Vagina (tissue), 2 donors: ENCODE results near the gene GYG1. TPM values are rescaled to one million over a fixed set of nuclear protein-coding genes. Genes with fewer than 3 reads are reported as not detected.

Experiments
- DNase-seq, 2 donors: peaks; one replicate each; pipeline ENCODE4 v3.0.0-alpha.2; 2017; ENCODE audit errors: extremely low spot score in 2 of 2
- H3K27ac ChIP-seq: fragments of 200-600 bp; sonication (generic); one replicate; pipeline ENCODE4 v1.5.1; 2019
- H3K27me3 ChIP-seq: fragments of 200-600 bp; sonication (generic); one replicate; pipeline ENCODE4 v1.5.1; 2019
- H3K36me3 ChIP-seq, 2 donors: fragments of 200-600 bp; sonication (generic); one replicate each; pipeline ENCODE4 v1.5.1; 2017 to 2019
- H3K4me1 ChIP-seq: fragments of 200-600 bp; sonication (generic); one replicate; pipeline ENCODE4 v1.5.1; 2019
- H3K4me3 ChIP-seq, 2 donors: fragments of 200-600 bp; sonication (generic); 1 replicate in 1 of 2; 2 replicates in 1 of 2; pipeline ENCODE4 v1.5.1; 2016 to 2019
- H3K9me3 ChIP-seq: fragments of 200-600 bp; sonication (generic); one replicate; pipeline ENCODE4 v1.5.1; 2019
- POLR2A ChIP-seq, 2 donors: fragments of 450-650 bp; IDR thresholded peaks; one replicate each; pipeline ENCODE4 v1.6.1; 2017; ENCODE audit warnings: antibody characterized with exemption in 2 of 2, mild to moderate bottlenecking in 2 of 2, moderate library complexity in 2 of 2
- POLR2AphosphoS5 ChIP-seq, 2 donors: sonication (generic); formaldehyde crosslinking; IDR thresholded peaks; one replicate each; pipeline ENCODE4 v1.9.0; 2017; ENCODE audit warnings: antibody characterized with exemption in 2 of 2, mild to moderate bottlenecking in 2 of 2, low read depth in 1 of 2; ENCODE audit not compliant: insufficient read depth in 1 of 2
- intact Hi-C: fragments of 100-400 bp; cut with DNase I; formaldehyde crosslinking; loops from one replicate; pipeline ENCODE4 v1.15.1; 2023
- total RNA-seq: library from RNA; depleted of rRNA; stranded (reverse); fragments of >200 nt; gene quantifications from one replicate; pipeline ENCODE4 v1.2.3, GENCODE V29; 2016
- TF ChIP-seq, protein P1 (sequence below), 3 experiments: fragments of 450-650 bp in 2 of 3; fragments of 200-600 bp in 1 of 3; sonication (generic) in 1 of 3; IDR thresholded peaks; one replicate each; pipeline ENCODE4 v1.5.1; 2017 to 2019; ENCODE audit warnings: antibody characterized with exemption in 3 of 3, mild to moderate bottlenecking in 2 of 3, moderate library complexity in 2 of 3

Gene GYG1
- total RNA-seq, 1 donor from 2014 or later, result 45.9 TPM

DNA sequence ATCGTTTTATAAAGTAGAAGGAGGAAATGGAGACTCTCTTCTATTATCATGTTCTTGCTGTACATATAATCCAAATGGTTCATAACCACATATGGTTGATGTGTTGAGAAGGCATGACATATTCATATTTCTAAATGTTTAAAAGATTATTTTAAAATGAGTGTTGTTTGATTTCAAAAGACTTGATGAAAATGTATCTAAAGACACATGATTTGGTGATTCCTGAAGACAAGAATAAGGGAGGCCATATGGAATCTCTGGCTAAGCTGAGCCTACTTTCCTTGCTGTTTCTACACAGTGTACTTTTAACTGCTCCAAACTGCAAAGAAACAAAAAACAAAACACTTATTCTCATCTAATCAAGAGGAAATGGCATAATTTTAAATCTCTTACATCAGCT is 23.0 kb upstream of the GYG1 start:
- DNase-seq, result no peak
- H3K27ac ChIP-seq, result no peak overlapping the region
- TF ChIP-seq, protein P1, sequence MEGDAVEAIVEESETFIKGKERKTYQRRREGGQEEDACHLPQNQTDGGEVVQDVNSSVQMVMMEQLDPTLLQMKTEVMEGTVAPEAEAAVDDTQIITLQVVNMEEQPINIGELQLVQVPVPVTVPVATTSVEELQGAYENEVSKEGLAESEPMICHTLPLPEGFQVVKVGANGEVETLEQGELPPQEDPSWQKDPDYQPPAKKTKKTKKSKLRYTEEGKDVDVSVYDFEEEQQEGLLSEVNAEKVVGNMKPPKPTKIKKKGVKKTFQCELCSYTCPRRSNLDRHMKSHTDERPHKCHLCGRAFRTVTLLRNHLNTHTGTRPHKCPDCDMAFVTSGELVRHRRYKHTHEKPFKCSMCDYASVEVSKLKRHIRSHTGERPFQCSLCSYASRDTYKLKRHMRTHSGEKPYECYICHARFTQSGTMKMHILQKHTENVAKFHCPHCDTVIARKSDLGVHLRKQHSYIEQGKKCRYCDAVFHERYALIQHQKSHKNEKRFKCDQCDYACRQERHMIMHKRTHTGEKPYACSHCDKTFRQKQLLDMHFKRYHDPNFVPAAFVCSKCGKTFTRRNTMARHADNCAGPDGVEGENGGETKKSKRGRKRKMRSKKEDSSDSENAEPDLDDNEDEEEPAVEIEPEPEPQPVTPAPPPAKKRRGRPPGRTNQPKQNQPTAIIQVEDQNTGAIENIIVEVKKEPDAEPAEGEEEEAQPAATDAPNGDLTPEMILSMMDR (IDR thresholded peaks at IDR 0.05), result no peak
- no peak for TF ChIP-seq POLR2A (IDR thresholded peaks at IDR 0.05)
- no peak for TF ChIP-seq POLR2AphosphoS5 (IDR thresholded peaks at IDR 0.05; ENCODE audit: insufficient read depth in 1 of 2, low read depth in 1 of 2)
- intact Hi-C loops, result no loop called here
- H3K4me3 ChIP-seq, result no peak overlapping the region
- no peaks in the 10 kb centered on the region for H3K4me1 ChIP-seq
- H3K27me3 ChIP-seq, result no peaks in the 10 kb centered on the region
- no peaks in the 10 kb centered on the region for H3K9me3 ChIP-seq
- no peaks in the 10 kb centered on the region for H3K36me3 ChIP-seq

DNA sequence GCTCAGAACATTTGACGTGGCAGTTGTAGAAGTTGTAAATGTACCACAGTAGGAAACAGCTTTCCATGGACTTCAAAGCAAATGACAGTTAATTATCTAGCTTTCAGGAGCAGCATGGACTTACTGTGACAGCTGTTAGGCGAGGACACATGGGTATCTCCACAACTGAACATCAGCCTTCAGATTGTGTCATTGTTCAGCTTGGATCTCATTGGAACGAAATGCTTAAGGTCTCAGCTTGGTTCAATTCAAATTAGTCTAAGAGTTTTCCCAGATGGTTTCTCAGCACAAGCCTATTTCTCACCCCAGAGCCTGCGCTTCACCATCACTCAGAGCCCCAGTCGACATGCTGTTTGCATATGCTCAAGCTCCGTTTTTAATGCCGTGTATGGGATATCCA is 21.1 kb upstream of the GYG1 start:
- Histone ChIP-seq H3K36me3 (no peaks in the 10 kb centered on the region), H3K27me3 (no peaks in the 10 kb centered on the region), H3K4me3 (no peak overlapping the region), H3K4me1 (no peaks in the 10 kb centered on the region), H3K9me3 (no peaks in the 10 kb centered on the region), H3K27ac (no peak overlapping the region)
- TF ChIP-seq, protein P1 (IDR thresholded peaks at IDR 0.05), result no peak
- TF ChIP-seq POLR2AphosphoS5 (IDR thresholded peaks at IDR 0.05; ENCODE audit: insufficient read depth in 1 of 2, low read depth in 1 of 2) (no peak), POLR2A (IDR thresholded peaks at IDR 0.05) (no peak)
- intact Hi-C loops, result no loop called here
- DNase-seq, result no peak

DNA sequence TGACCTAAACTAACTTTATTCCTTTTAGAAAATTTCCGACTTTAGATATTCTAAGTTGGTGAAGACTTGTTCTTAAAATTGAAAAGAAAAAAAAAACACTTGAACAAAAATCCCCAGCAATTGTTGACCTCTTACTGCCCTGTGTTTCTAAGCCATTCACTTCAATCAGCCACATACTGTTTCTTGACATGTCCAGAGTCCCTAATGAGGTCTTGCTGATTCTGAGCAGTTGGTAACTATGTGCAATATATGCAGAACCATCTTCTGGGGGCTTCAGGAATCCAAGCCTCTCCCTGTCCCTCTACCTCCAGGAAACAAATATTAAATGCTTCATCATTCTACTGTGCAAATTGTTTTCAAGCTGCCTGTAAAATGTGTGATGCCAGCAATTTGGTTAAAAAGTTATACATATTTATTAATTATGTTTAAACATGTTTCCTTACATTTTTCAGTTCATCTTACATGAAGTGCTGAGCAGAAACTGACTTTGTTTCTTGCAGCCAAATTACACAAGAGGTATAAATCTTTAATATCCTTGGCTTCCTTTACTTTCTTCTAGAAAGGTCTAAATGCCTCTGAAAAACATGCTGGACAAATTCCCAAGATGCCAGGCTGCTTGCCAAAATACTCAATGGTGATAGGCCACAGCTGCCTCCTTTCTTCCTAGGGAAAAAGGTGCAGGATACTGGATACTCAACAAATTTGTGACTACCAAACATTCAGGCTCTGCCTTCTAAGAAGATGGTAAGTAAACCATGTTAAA is 19.8 kb upstream of the GYG1 start:
- Histone ChIP-seq H3K4me1 (no peaks in the 10 kb centered on the region), H3K27ac (no peak overlapping the region), H3K9me3 (no peaks in the 10 kb centered on the region), H3K36me3 (no peaks in the 10 kb centered on the region), H3K4me3 (no peak overlapping the region), H3K27me3 (no peaks in the 10 kb centered on the region)
- intact Hi-C loops, result no loop called here
- no peak for DNase-seq
- TF ChIP-seq, protein P1 (IDR thresholded peaks at IDR 0.05), result no peak
- TF ChIP-seq POLR2A (IDR thresholded peaks at IDR 0.05), result no peak
- no peak for TF ChIP-seq POLR2AphosphoS5 (IDR thresholded peaks at IDR 0.05; ENCODE audit: insufficient read depth in 1 of 2, low read depth in 1 of 2)

DNA sequence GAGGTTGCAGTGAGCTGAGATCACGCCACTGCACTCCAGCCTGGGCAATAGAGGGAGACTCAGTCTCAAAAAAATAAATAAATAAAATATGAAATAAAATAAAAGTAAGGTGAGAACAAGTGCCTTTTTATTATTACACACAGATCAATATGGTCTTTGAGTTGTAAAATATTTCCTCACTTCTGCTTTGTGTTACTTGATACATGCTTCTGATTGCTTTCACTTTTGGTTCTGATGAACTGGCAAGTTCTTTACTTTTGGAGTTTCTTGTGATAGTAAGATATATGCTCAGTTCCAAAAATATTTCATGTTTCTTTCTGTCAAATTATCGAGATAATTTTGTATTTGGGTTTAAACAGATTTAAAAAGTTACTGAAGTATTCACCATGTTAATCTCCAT is 16.6 kb upstream of the GYG1 start:
- Histone ChIP-seq H3K27me3 (no peaks in the 10 kb centered on the region), H3K36me3 (no peaks in the 10 kb centered on the region), H3K9me3 (no peaks in the 10 kb centered on the region), H3K4me3 (no peak overlapping the region), H3K27ac (no peak overlapping the region), H3K4me1 (no peaks in the 10 kb centered on the region)
- intact Hi-C loops, result no loop called here
- no peak for DNase-seq
- TF ChIP-seq POLR2A (IDR thresholded peaks at IDR 0.05) (no peak), POLR2AphosphoS5 (IDR thresholded peaks at IDR 0.05; ENCODE audit: insufficient read depth in 1 of 2, low read depth in 1 of 2) (no peak)
- TF ChIP-seq, protein P1 (IDR thresholded peaks at IDR 0.05), result no peak

DNA sequence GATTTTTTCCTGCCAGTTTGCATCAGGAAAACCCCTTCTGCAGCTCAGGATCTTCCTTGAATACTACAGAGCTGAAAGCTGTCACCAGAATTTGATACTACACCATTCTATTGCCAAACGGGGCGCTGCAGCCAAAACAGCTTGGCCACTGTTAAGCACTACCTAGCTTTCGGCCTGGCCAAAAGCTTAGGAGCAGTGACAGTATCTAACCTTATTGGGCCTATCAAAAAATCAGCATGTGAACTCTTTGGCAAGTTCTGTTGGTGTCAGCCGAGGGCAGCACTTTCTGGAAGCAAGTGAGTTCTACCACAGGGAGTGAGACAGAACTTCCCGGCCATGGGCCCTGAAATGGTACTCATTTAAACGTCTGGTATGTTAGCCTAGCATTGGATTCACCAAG is 16.1 kb upstream of the GYG1 start:
- Histone ChIP-seq H3K27me3 (no peaks in the 10 kb centered on the region), H3K36me3 (no peaks in the 10 kb centered on the region), H3K4me3 (no peak overlapping the region), H3K27ac (peak overlapping the region; percentile 6), H3K9me3 (no peaks in the 10 kb centered on the region), H3K4me1 (no peaks in the 10 kb centered on the region)
- no peak for DNase-seq
- TF ChIP-seq, protein P1 (IDR thresholded peaks at IDR 0.05), result no peak
- no peak for TF ChIP-seq POLR2AphosphoS5 (IDR thresholded peaks at IDR 0.05; ENCODE audit: insufficient read depth in 1 of 2, low read depth in 1 of 2)
- TF ChIP-seq POLR2A (IDR thresholded peaks at IDR 0.05), result no peak
- intact Hi-C loops, result no loop called here
